Activated gamma-delta T cell treated with Interleukin-2 at 50 U/mL for 16 hours (primary cell): ENCODE results near the gene MN1.

Experiments
- DNase-seq: peaks from one replicate; pipeline ENCODE4 v3.0.0-alpha.2; 2020

MN1 gene

GRCh38 chr22:27709919-27710675 lies 91.5 kb downstream of the MN1 start:
- no peak for DNase-seq

DNA sequence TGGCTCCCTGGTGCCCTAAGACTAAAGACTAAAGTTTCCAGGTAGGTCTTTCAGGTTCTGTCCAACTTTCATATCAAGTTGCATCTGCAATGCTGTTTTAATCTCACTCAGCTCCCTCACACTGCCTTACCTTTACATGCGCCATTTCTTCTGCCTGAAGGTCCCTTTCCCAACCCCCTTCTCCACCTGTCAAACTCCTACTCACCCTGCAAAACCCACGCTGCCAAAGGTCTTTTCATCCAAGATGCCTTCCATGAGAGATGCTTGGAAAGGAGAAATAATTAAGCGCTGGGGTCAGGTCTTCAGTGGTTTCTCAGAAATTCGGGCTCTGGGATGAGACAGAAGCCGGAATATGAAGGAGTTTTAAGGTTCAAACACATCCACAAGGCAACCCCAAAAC lies 95.1 kb downstream of the MN1 start:
- no peak for DNase-seq

GRCh38 chr22:27705408-27706080 lies 96.0 kb downstream of the MN1 start:
- DNase-seq = no peak

DNA sequence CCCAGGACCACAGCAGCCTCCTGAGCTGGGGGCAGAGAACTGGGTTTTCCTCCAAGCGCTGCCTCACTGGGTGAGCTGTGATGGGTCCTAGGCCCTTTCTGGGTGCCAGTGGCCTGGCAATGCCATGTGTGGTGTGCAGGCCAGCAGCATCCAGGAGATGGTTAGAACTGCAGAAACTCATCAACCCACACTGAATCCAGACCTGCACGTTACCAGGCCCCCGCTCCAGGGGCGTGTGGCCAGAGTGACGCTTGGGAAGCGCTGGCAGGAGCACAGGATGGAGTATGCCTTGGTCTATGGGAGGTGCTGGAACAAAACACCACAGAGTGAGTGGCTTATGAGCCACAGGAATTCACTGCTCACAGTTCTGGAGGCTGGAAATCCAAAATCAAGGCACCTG lies 97.0 kb downstream of the MN1 start:
- DNase-seq = no peak

- no peak for DNase-seq
Measured at GRCh38 chr22:27699383-27700019, 102.1 kb downstream of the MN1 start.

DNA sequence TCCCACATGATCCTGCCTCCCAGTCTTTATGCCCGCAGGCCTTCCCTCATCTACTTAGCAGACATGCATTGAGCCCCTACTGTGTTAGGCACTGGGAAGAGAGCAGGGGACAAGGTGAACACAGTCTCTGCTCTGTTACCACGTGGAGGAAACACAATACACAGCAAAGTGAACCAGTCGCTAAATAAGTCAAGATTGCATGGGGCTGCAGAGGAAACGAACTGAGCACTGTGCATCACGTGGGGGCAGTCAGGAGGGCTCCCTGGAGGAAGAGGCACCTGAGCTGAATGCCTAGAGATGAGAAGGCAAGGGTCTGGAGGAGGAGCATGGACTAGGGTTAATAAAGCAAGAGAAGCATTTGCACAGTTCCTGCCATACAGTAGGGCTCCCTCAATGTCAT lies 102.7 kb downstream of the MN1 start:
- no peak for DNase-seq
